ENCODE results near the gene DOCK1. TPM values are rescaled to one million over a fixed set of nuclear protein-coding genes. Genes with fewer than 3 reads are reported as not detected.

Gene DOCK1
- total and polyA plus RNA-seq, 3 donors from 2014 or later: 19.0 to 46.2 (median 32.0) TPM

DNA sequence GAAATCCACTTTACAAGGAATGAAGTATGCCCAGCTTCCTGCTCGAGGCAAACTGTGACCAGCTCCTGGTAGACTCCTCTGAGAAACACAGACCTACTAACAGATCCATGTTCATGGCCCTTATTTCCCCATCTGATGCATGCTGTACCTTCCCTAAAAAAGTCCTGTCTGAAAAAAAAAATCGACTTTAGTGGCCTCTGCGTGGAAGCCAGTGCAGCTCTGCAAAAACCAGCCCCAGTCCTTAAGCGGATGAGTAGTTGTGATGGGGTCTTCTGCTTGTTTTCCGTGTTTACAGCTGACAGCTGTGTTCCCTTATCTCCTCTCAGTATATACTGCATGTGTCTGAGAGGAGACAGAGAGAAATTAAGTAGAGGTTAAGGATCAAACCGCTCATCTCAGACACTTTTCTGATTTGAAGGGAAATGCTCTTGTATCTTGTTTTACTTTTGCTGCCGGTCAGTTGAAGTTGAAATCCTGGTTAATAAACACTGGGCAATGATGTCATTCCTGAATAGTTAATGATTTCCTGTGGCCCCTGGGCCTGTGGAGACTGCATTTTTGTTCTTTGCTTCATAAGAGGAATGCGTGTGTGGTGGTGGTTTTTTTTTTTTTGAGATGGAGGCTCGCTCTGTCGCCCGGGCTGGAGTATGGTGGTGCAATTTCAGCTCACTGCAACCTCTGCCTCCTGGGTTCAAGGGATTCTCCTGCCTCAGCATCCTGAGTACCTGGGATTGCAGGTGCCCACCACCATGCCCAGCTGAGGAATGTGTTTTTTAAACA is 67.6 kb downstream of the DOCK1 start:
- H3K27ac ChIP-seq: no peak overlapping the region
- H3K4me3 ChIP-seq: no peak overlapping the region
- H3K4me1 ChIP-seq: no peaks in the 10 kb centered on the region
- H3K27me3 ChIP-seq: no peaks in the 10 kb centered on the region
- TF ChIP-seq, protein P1, sequence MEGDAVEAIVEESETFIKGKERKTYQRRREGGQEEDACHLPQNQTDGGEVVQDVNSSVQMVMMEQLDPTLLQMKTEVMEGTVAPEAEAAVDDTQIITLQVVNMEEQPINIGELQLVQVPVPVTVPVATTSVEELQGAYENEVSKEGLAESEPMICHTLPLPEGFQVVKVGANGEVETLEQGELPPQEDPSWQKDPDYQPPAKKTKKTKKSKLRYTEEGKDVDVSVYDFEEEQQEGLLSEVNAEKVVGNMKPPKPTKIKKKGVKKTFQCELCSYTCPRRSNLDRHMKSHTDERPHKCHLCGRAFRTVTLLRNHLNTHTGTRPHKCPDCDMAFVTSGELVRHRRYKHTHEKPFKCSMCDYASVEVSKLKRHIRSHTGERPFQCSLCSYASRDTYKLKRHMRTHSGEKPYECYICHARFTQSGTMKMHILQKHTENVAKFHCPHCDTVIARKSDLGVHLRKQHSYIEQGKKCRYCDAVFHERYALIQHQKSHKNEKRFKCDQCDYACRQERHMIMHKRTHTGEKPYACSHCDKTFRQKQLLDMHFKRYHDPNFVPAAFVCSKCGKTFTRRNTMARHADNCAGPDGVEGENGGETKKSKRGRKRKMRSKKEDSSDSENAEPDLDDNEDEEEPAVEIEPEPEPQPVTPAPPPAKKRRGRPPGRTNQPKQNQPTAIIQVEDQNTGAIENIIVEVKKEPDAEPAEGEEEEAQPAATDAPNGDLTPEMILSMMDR (IDR thresholded peaks at IDR 0.05): no peak
- no peak for TF ChIP-seq POLR2A (IDR thresholded peaks at IDR 0.05)
- H3K9me3 ChIP-seq: no peaks in the 10 kb centered on the region
- no peaks in the 10 kb centered on the region for H3K36me3 ChIP-seq (ENCODE audit: low read depth, missing control alignments)
- WGBS, 2 donors: 67 to 68% methylated on average over 11 of the region's 11 CpGs
- no peak for DNase-seq
- intact Hi-C loops (cut with DNase I; ENCODE audit: low total_unique reads): no loop called here

DNA sequence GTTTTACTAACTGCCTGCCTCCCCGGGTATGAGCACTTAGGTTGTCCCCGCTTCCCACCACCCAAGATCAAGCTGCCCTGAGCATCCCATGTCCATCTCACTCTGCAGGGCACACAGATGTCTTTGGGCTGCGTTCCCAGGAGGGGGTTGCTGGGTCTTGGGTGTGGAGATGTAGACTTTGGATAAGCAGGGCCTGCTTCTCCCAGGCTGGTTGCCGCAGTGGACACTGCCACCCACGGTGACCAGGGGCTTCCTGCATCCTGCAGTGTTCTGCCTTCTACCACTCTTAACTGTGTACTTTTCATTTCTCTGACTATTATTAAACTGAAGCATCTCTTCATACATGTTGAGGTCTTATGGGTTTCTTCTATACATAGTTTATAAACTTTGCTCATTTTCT is 70.0 kb downstream of the DOCK1 start:
- Histone ChIP-seq H3K4me1 (no peaks in the 10 kb centered on the region), H3K27ac (no peak overlapping the region), H3K27me3 (no peaks in the 10 kb centered on the region), H3K4me3 (no peak overlapping the region), H3K36me3 (ENCODE audit: low read depth, missing control alignments) (no peaks in the 10 kb centered on the region), H3K9me3 (no peaks in the 10 kb centered on the region)
- TF ChIP-seq POLR2A (IDR thresholded peaks at IDR 0.05): no peak
- no peak for DNase-seq
- whole genome bisulfite sequencing, 2 donors: 90 to 93% methylated on average over 5 of the region's 5 CpGs
- intact Hi-C loops (cut with DNase I; ENCODE audit: low total_unique reads): no loop called here

DNA sequence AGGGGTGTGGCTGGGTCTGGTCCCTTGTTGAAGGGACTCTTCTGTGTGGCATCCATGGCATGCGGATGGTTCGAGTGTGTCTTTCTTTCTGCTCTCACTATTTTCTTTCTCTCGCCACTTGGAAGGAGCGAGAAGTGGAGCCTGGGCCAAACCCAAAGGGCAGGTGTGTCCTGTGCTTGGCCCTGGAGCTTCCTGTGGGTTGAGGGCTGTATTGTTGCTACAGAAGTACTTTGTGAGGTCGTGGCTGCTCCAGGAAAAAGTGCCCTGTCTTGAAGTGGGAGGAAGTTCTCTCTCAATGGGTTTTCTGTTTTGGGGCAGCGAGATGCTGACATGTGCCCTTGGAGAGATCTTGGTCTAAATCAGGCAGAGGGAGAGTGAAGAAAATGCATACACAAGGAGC is 72.0 kb downstream of the DOCK1 start:
- WGBS, 2 donors: 77 to 90% methylated on average over 6 of the region's 6 CpGs
- H3K36me3 ChIP-seq (ENCODE audit: low read depth, missing control alignments): no peaks in the 10 kb centered on the region
- no peak for DNase-seq
- TF ChIP-seq POLR2A (IDR thresholded peaks at IDR 0.05): no peak
- TF ChIP-seq, protein P1 (IDR thresholded peaks at IDR 0.05): no peak
- intact Hi-C loops (cut with DNase I; ENCODE audit: low total_unique reads): no loop called here
- H3K4me1 ChIP-seq: no peaks in the 10 kb centered on the region
- H3K4me3 ChIP-seq: no peak overlapping the region
- H3K9me3 ChIP-seq: no peaks in the 10 kb centered on the region
- no peak overlapping the region for H3K27ac ChIP-seq
- H3K27me3 ChIP-seq: no peaks in the 10 kb centered on the region

DNA sequence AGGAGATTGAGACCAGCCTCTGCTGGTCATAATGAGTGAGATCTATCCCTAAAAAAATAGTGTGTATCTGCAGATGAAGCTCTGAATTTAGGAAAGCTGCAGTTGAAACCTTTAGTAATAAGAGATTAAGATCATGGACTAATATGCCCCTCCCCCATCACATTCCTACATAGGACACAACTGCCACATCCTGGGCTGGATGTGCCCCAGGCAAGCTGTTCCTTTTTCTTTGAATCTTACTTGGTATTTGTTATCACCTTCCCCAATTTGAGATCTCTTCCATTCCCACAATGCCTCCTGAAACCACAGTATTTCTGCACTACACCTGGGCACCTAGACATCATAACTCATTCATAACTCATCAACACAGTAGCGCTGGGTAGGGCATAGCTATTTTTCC is 74.1 kb downstream of the DOCK1 start:
- no peak overlapping the region for H3K4me3 ChIP-seq
- no peaks in the 10 kb centered on the region for H3K9me3 ChIP-seq
- TF ChIP-seq, protein P1 (IDR thresholded peaks at IDR 0.05): no peak
- no peak for TF ChIP-seq POLR2A (IDR thresholded peaks at IDR 0.05)
- no peak for DNase-seq
- intact Hi-C loops (cut with DNase I; ENCODE audit: low total_unique reads): no loop called here
- H3K27me3 ChIP-seq: no peaks in the 10 kb centered on the region
- H3K4me1 ChIP-seq: no peaks in the 10 kb centered on the region
- WGBS, 2 donors: 93 to 97% methylated on average over 1 of the region's 1 CpG
- H3K36me3 ChIP-seq (ENCODE audit: low read depth, missing control alignments): no peaks in the 10 kb centered on the region
- H3K27ac ChIP-seq: no peak overlapping the region

DNA sequence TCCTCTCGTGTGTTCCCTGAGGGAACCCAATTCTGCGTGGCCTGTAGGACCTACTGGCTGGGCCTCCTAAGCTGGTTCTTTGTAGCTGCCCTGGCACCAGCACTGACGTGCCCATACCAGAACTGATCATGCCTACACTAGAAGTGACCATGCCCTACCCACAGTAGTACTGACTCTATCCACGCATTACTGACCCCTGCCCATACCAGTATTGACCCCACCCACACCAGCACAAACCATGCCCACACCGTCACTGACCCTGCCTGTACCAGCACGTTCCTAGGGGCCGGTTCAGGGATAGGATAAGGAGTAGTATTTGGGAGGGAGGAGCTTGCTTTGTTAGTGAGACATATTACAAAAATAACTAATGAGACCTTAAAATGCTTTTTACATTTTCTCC is 88.0 kb downstream of the DOCK1 start:
- Histone ChIP-seq H3K27ac (no peak overlapping the region), H3K36me3 (ENCODE audit: low read depth, missing control alignments) (no peaks in the 10 kb centered on the region), H3K27me3 (no peaks in the 10 kb centered on the region), H3K4me3 (no peak overlapping the region), H3K4me1 (no peaks in the 10 kb centered on the region), H3K9me3 (no peaks in the 10 kb centered on the region)
- no peak for DNase-seq
- WGBS, 2 donors: 95 to 96% methylated on average over 4 to 7 of the region's 7 CpGs
- intact Hi-C loops (cut with DNase I; ENCODE audit: low total_unique reads): no loop called here
- TF ChIP-seq, protein P1 (IDR thresholded peaks at IDR 0.05): no peak
- TF ChIP-seq POLR2A (IDR thresholded peaks at IDR 0.05): no peak
